Keratinocyte (primary cell): ENCODE data around the gene TEAD2. TPM values are rescaled to one million over a fixed set of nuclear protein-coding genes. Genes with fewer than 3 reads are reported as not detected.

Source experiments
- DNase-seq: peaks from one replicate; pipeline ENCODE4 v3.0.0-alpha.2; 2011; ENCODE audit warnings: low read depth, missing footprints, low spot score
- FAIRE-seq: peaks from 2 replicates; lab custom pipeline; 2011; peaks lifted over from hg19 to GRCh38; lab: Jason Lieb, UNC
- H2AFZ ChIP-seq: 2 replicates; pipeline ENCODE4 v1.6.0; 2012; ENCODE audit warnings: low read length, control low read depth, inconsistent platforms; ENCODE audit not compliant: control insufficient read depth
- H3K27ac ChIP-seq: 2 replicates; pipeline ENCODE4 v1.5.1; 2011; ENCODE audit warnings: low read length; ENCODE audit not compliant: control insufficient read depth, insufficient read depth
- H3K27me3 ChIP-seq: 3 replicates; pipeline ENCODE4 v1.6.0; 2011; ENCODE audit warnings: low read length; ENCODE audit not compliant: control insufficient read depth, insufficient read depth; ENCODE audit errors: extremely low read depth
- H3K36me3 ChIP-seq, 2 experiments: 2 replicates in 1 of 2; 3 replicates in 1 of 2; pipeline ENCODE4 v1.5.1; 2011; ENCODE audit warnings: low read length in 2 of 2, mild to moderate bottlenecking in 1 of 2; ENCODE audit not compliant: control insufficient read depth in 2 of 2, insufficient read depth in 2 of 2; ENCODE audit errors: extremely low read depth in 1 of 2
- H3K4me1 ChIP-seq: 3 replicates; pipeline ENCODE4 v1.5.1; 2011; ENCODE audit warnings: low read length; ENCODE audit not compliant: control insufficient read depth, insufficient read depth; ENCODE audit errors: extremely low read depth
- H3K4me2 ChIP-seq: 3 replicates; pipeline ENCODE4 v1.6.0; 2011; ENCODE audit warnings: low read depth, low read length; ENCODE audit not compliant: control insufficient read depth, insufficient read depth; ENCODE audit errors: extremely low read depth
- H3K4me3 ChIP-seq, 3 experiments: fragments of 200-600 bp in 1 of 3; sonication (generic) in 1 of 3; 2 replicates in 2 of 3; 3 replicates in 1 of 3; pipeline ENCODE4 v1.5.1; 2011 to 2016; ENCODE audit warnings: low read length in 3 of 3, mild to moderate bottlenecking in 3 of 3, control low read depth in 2 of 3, inconsistent platforms in 1 of 3, low read depth in 1 of 3, mixed read lengths in 1 of 3, mixed run types in 1 of 3, moderate library complexity in 1 of 3; ENCODE audit not compliant: control insufficient read depth in 2 of 3, insufficient read depth in 2 of 3; ENCODE audit errors: extremely low read depth in 1 of 3
- H3K79me2 ChIP-seq: 2 replicates; pipeline ENCODE4 v1.6.0; 2012; ENCODE audit warnings: low read length; ENCODE audit not compliant: control insufficient read depth, insufficient read depth
- H3K9ac ChIP-seq: 3 replicates; pipeline ENCODE4 v1.6.0; 2011; ENCODE audit warnings: low read length; ENCODE audit not compliant: control insufficient read depth, insufficient read depth; ENCODE audit errors: extremely low read depth
- H3K9me1 ChIP-seq: 3 replicates; pipeline ENCODE4 v1.6.0; 2011; ENCODE audit warnings: low read length; ENCODE audit not compliant: control insufficient read depth, insufficient read depth; ENCODE audit errors: extremely low read depth
- H3K9me3 ChIP-seq: 2 replicates; pipeline ENCODE4 v1.5.1; 2012; ENCODE audit warnings: low read depth, low read length; ENCODE audit not compliant: control insufficient read depth
- H4K20me1 ChIP-seq: 3 replicates; pipeline ENCODE4 v1.6.0; 2011; ENCODE audit warnings: low read length; ENCODE audit not compliant: control insufficient read depth, insufficient read depth; ENCODE audit errors: extremely low read depth
- CTCF ChIP-seq, 3 experiments: IDR thresholded peaks in 1 of 3; conservative IDR thresholded peaks in 1 of 3; optimal IDR thresholded peaks in 1 of 3; 2 replicates in 2 of 3; 3 replicates in 1 of 3; pipeline versions ENCODE3 to v1.5.1; 2011; ENCODE audit warnings: low read length in 3 of 3, mild to moderate bottlenecking in 3 of 3, moderate library complexity in 2 of 3, control low read depth in 1 of 3, inconsistent platforms in 1 of 3; ENCODE audit not compliant: insufficient read depth in 2 of 3; ENCODE audit errors: extremely low read depth in 1 of 3
- EZH2 ChIP-seq: IDR thresholded peaks from one replicate; pipeline ENCODE4 v1.6.1; 2012; ENCODE audit warnings: inconsistent platforms, mild to moderate bottlenecking, low read length, moderate library complexity
- dilution Hi-C: fragments of 300-500 bp; cut with MboI; formaldehyde crosslinking; loops from one replicate; pipeline ENCODE4 v1.7.0; 2020; ENCODE audit warnings: low sequenced_read_pairs; ENCODE audit not compliant: extremely low pct_ligation_motif_present
- polyA plus RNA-seq, 5 experiments: library from polyadenylated mRNA; depleted of rRNA in 3 of 5; stranded (reverse) in 3 of 5; stranded (forward) in 1 of 5; unstranded in 1 of 5; fragments of >200 nt; gene quantifications; 1 replicate in 1 of 5; 2 replicates in 3 of 5; 3 replicates in 1 of 5; pipeline versions ENCODE4 v1.2.1 to v1.2.3, GENCODE V29; 2011 to 2012; ENCODE audit warnings: missing spikeins in 2 of 5, low read depth in 1 of 5, low replicate concordance in 1 of 5
- small RNA-seq, 3 experiments: library from RNA; depleted of rRNA; stranded (forward); fragments of <200 nt; gene quantifications; one replicate each; pipeline ENCODE3, GENCODE V24; 2012; ENCODE audit warnings: low read depth in 3 of 3, low replicate concordance in 1 of 3; ENCODE audit not compliant: insufficient read length in 3 of 3

Gene TEAD2
- polyA plus RNA-seq, 1 donor (not counting 4 experiments of a cell fraction or from before 2014, with no cell fraction given) = 6.4 TPM

DNA sequence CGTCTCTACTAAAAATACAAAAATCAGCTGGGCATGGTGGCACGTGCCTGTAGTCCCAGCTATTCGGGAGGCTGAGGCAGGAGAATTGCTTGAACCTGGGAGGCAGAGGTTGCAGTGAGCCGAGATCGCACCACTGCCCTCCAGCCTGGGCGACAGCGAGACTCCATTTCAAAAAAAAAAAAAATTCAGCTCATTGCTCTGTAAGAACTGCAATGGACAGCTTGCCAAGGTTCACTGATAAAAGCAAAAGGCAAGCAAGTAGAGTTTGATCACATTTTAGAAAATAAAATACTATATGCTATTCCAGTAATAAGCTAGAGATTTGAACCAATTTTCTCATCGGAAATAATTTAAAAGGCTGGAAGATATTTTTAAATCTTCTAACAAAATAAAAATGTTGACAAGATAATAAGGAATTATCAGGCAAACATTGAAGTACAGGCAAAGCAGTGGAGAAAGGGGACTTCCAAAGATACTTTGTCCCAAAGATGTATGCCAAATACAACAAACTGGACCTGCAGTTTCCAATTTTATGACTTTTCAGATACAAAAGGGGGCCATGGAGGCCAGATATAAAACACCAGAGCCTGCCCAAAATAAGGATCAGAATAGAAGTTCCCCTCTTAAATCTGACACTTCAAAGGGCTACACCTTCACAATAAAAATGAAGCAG is 66.9 kb downstream of the TEAD2 start:
- dilution Hi-C loops = no loop called here

DNA sequence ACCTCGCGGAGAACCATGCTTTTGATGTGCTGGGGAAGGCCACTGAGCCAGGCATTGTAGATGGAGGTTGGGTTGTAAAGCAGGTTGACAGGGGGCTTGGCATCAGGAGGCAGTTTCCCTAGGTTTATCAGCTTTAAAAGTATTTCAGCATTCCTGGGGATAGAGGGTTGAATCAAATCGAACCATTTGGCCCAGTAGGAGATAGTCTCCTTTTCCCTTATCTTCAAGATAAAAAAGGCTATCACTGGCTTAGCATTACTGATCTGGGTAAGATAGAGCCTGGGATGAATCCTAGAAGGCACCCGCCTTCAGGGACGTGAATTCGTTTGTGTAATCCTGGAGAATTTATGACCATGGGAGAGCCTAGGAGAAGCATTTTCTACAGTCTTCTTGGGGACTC is 67.8 kb downstream of the TEAD2 start:
- FAIRE-seq (no peak), DNase-seq (no peak)
- Histone ChIP-seq H3K36me3 (no peaks in the 10 kb centered on the region), H3K9me3 (no peaks in the 10 kb centered on the region), H3K4me2 (no peak overlapping the region), H3K27me3 (no peaks in the 10 kb centered on the region), H2AFZ (no peak overlapping the region), H4K20me1 (no peaks in the 10 kb centered on the region), H3K27ac (no peak overlapping the region), H3K9me1 (no peaks in the 10 kb centered on the region), H3K79me2 (no peaks in the 10 kb centered on the region), H3K4me1 (no peaks in the 10 kb centered on the region), H3K9ac (no peak overlapping the region), H3K4me3 (no peak overlapping the region)
- dilution Hi-C loops = no loop called here
- TF ChIP-seq CTCF (optimal IDR thresholded peaks at IDR 0.05 in 1 of 3, IDR thresholded peaks at IDR 0.05 in 1 of 3, conservative IDR thresholded peaks at IDR 0.05 in 1 of 3; ENCODE audit: extremely low read depth in 1 of 3, insufficient read depth in 2 of 3, low read length in 3 of 3) (no peak), EZH2 (no peak)

More for the DNA sequence above, 66.9 kb downstream of the TEAD2 start:
- FAIRE-seq (no peak), DNase-seq (no peak)
- no peaks in the 10 kb centered on the region for H3K9me1 ChIP-seq
- H2AFZ ChIP-seq = no peak overlapping the region
- H3K36me3 ChIP-seq = no peaks in the 10 kb centered on the region
- no peak overlapping the region for H3K27ac ChIP-seq
- H3K27me3 ChIP-seq = no peaks in the 10 kb centered on the region
- H3K79me2 ChIP-seq = no peaks in the 10 kb centered on the region
- no peaks in the 10 kb centered on the region for H3K9me3 ChIP-seq
- no peak overlapping the region for H3K9ac ChIP-seq
- no peak overlapping the region for H3K4me3 ChIP-seq
- no peaks in the 10 kb centered on the region for H4K20me1 ChIP-seq
- H3K4me2 ChIP-seq = no peak overlapping the region
- no peaks in the 10 kb centered on the region for H3K4me1 ChIP-seq
- TF ChIP-seq EZH2 (no peak), CTCF (optimal IDR thresholded peaks at IDR 0.05 in 1 of 3, IDR thresholded peaks at IDR 0.05 in 1 of 3, conservative IDR thresholded peaks at IDR 0.05 in 1 of 3; ENCODE audit: extremely low read depth in 1 of 3, insufficient read depth in 2 of 3, low read length in 3 of 3) (no peak)

Small RNA genes within 50 kb of the gene (small RNA-seq; reads per million reads assigned to genes)
- gene MIR4324 = 0 reads per million in 3 experiments

Other genes starting within 250 kb of the TEAD2 start
- 1.6 to 2.8 TPM (median 1.7 TPM) in 3 replicates for gene LIN7B, start 248.0 kb downstream of the TEAD2 start, polyA plus RNA-seq
- 0.54 to 0.98 TPM (median 0.71 TPM) in 3 replicates for gene C19orf73, start 243.3 kb downstream of the TEAD2 start, polyA plus RNA-seq
- gene PPFIA3, start 242.9 kb downstream of the TEAD2 start, polyA plus RNA-seq = 3.0 to 3.4 TPM (median 3.1 TPM) in 3 replicates
- 0.03 to 0.08 TPM in 2 of 3 replicates, not detected in the other for gene HRC, start 207.0 kb downstream of the TEAD2 start, polyA plus RNA-seq
- 16.1 to 23.3 TPM (median 16.1 TPM) in 3 replicates for gene TRPM4, start 204.6 kb downstream of the TEAD2 start, polyA plus RNA-seq
- gene SLC6A16, start 37.2 kb downstream of the TEAD2 start, polyA plus RNA-seq = 0.04 TPM in 1 of 3 replicates, not detected in the others
- not detected in 3 replicates for gene CD37, start 27.0 kb downstream of the TEAD2 start, polyA plus RNA-seq
- 0.10 TPM in 1 of 3 replicates, not detected in the others for gene DKKL1, start 1.5 kb upstream of the TEAD2 start, polyA plus RNA-seq
- gene KASH5, start 25.8 kb upstream of the TEAD2 start, polyA plus RNA-seq = not detected in 3 replicates
- not detected in 3 replicates for gene PTH2, start 61.0 kb upstream of the TEAD2 start, polyA plus RNA-seq
- not detected in 3 replicates for gene GFY, start 63.0 kb upstream of the TEAD2 start, polyA plus RNA-seq
- gene SLC17A7, start 79.1 kb upstream of the TEAD2 start, polyA plus RNA-seq = 0.04 to 0.12 TPM (median 0.04 TPM) in 3 replicates
- 29.0 to 40.7 TPM (median 37.8 TPM) in 3 replicates for gene PIH1D1, start 89.4 kb upstream of the TEAD2 start, polyA plus RNA-seq
- gene ALDH16A1, start 90.8 kb upstream of the TEAD2 start, polyA plus RNA-seq = 7.1 to 12.2 TPM (median 9.8 TPM) in 3 replicates
- 0.80 to 1.7 TPM (median 1.3 TPM) in 3 replicates for gene FLT3LG, start 111.8 kb upstream of the TEAD2 start, polyA plus RNA-seq
- 1,826 to 4,676 TPM (median 3,383 TPM) in 3 replicates for gene RPL13A, start 125.2 kb upstream of the TEAD2 start, polyA plus RNA-seq
- gene RPS11, start 134.0 kb upstream of the TEAD2 start, polyA plus RNA-seq = 2,569 to 3,320 TPM (median 2,868 TPM) in 3 replicates
- 12.0 to 12.8 TPM (median 12.3 TPM) in 3 replicates for gene FCGRT, start 150.2 kb upstream of the TEAD2 start, polyA plus RNA-seq
- gene RCN3, start 165.6 kb upstream of the TEAD2 start, polyA plus RNA-seq = 0.10 to 0.14 TPM in 2 of 3 replicates, not detected in the other
- gene NOSIP, start 218.1 kb upstream of the TEAD2 start, polyA plus RNA-seq = 36.6 to 63.6 TPM (median 42.7 TPM) in 3 replicates
- gene PRRG2, start 218.9 kb upstream of the TEAD2 start, polyA plus RNA-seq = 5.2 to 7.5 TPM (median 5.3 TPM) in 3 replicates
- gene PRR12, start 228.8 kb upstream of the TEAD2 start, polyA plus RNA-seq = 0.35 to 1.1 TPM (median 0.42 TPM) in 3 replicates